Activated CD8-positive, alpha-beta memory T cell treated with anti-CD3 and anti-CD28 coated beads, Interleukin-2, amount 50 U/mL, for 48 hours (primary cell): ENCODE results near the gene WDR6.

Experiments used
- DNase-seq: peaks from one replicate; pipeline ENCODE4 v3.0.0-alpha.2; 2020

Gene WDR6, protein sequence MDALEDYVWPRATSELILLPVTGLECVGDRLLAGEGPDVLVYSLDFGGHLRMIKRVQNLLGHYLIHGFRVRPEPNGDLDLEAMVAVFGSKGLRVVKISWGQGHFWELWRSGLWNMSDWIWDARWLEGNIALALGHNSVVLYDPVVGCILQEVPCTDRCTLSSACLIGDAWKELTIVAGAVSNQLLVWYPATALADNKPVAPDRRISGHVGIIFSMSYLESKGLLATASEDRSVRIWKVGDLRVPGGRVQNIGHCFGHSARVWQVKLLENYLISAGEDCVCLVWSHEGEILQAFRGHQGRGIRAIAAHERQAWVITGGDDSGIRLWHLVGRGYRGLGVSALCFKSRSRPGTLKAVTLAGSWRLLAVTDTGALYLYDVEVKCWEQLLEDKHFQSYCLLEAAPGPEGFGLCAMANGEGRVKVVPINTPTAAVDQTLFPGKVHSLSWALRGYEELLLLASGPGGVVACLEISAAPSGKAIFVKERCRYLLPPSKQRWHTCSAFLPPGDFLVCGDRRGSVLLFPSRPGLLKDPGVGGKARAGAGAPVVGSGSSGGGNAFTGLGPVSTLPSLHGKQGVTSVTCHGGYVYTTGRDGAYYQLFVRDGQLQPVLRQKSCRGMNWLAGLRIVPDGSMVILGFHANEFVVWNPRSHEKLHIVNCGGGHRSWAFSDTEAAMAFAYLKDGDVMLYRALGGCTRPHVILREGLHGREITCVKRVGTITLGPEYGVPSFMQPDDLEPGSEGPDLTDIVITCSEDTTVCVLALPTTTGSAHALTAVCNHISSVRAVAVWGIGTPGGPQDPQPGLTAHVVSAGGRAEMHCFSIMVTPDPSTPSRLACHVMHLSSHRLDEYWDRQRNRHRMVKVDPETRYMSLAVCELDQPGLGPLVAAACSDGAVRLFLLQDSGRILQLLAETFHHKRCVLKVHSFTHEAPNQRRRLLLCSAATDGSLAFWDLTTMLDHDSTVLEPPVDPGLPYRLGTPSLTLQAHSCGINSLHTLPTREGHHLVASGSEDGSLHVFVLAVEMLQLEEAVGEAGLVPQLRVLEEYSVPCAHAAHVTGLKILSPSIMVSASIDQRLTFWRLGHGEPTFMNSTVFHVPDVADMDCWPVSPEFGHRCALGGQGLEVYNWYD

DNA sequence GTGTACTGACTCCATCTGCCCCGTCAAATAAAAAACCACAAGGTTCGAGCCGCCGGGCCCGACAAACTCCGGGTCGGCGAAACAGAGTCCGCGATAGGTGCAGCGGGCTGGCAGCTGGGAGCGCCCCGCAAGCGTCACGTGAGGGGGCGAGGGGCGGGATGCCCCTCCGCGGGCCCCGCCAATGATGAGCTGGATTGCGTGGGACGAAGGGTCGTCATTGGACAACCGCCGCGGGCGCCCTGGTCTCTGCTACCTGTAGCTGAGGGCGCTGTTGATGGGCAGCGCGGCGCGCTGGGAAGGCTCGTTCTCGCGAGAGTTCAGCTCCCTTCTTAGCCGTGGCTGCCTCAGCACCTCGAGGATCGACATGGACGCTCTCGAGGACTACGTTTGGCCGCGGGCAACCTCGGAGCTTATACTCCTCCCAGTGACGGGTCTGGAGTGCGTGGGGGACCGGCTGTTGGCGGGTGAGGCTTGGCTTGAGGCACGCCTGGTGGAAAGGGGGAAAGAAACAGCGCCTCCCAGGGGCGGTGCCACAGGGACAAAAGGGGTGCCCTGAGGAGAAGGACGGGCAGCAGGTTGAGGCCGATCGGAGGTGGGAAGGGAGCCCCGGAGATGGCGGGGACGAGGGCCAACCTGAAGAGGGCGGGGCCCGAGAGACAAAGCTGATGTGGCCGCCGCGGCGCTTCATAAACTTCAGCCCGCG is at the start of gene WDR6:
Gene WDR6, plus strand, starts transcription at position 324 of the 703 bp plus-strand sequence. Its CDS starts 41 bp downstream, at position 365.
- peak; percentile 98 for DNase-seq

DNA sequence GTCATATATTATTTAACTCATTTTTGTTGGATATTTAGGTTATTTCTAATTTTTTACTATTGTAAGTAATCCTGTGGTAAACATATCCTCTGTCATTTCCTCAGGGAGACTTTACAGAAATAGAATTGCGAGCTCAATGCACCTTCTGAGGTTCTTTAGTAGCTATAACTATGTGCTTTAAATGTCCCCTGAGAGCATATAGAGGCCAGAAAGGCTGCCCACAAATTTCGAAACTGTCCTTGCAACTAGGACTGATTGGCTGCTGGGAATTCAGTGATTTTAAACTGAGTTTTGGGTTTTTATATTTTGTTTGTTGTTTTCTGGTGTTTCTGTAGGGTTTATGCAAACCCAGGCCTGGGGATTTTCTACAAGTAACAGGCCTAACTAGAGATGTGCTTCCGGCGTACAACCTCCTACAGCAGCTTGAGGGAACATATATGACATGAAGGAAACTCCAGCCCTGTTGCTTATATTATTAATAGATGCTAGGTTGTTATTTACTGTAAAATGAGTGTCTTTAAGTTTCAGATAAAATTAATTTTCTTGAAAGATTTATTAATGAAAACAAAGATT is 46.3 kb upstream of the WDR6 start:
- no peak for DNase-seq

DNA sequence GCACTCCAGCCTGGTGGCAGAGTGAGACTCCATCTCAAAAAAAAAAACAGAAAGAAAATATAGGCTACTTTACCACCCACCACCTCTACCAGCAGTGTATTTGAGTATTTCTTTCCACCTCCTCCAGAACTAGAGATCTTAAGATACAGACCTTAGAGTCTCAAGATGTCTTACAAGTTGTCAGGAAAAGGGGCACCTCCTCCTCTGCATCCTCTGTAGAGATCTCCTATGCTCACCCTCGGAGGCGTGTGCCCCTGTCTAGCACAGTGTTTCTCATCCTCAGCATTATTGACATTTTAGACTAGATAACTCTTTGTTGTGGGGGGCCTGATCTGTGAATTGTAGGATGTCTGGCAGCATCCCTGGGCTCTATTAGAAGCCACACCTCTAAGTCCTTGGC is 44.9 kb upstream of the WDR6 start:
- peak; percentile 26 for DNase-seq

DNA sequence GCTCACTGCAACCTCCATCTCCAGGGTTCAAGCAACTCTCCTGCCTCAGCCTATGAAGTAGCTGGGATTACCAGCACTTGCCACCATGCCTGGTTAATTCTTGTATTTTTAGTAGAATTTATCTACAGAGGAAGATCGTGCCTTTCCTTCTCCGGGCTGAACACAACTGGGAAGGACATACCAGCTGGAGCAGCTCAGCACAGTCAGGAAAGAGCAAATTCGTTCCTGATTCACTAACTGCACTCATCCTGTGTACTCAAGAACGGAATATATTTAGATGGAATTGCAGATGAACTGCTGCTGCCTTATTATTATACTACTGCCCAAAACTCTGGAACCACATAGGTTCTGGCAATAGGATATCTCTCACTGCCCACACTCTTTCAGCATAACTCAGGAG is 44.3 kb upstream of the WDR6 start:
- peak; percentile 1 for DNase-seq

DNA sequence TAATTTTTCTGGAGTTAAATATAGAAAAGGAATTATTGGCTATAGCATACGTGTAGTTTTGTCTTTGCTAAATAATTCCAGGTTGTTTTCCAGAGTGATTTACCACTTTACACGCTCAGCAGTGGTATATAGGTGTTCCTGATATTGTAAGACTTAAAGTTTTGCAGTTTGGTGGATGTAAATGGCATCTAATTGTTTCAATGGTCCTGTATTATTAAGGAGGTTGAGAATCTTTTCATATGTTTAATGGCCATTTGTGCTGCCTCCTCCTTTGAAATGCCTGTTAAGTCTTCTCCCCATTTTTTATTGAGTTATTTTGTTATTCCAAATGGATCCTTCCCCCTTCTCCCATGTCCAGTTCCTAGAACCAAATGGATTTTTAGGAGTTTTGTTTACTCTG is 43.6 kb upstream of the WDR6 start:
- no peak for DNase-seq

DNA sequence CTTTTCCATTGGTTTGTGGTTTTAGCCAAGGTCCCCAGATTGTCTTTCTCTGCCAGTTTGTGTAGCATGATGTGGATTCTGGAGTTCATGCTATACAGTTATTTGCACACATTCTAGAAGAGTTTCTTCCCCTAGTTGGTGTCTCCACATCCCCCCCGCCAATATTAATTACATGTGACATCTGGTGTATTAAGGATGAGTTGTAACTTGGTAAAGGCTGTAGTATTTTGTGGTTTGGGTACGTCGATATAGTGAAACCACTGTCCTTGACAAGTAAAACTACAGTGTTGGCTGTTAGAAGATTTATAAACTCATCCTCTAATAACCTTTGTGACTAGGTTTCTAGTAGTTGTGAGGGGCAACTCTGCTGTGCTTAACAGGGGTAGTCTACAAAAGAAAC is 40.8 kb upstream of the WDR6 start:
- DNase-seq, result no peak

DNA sequence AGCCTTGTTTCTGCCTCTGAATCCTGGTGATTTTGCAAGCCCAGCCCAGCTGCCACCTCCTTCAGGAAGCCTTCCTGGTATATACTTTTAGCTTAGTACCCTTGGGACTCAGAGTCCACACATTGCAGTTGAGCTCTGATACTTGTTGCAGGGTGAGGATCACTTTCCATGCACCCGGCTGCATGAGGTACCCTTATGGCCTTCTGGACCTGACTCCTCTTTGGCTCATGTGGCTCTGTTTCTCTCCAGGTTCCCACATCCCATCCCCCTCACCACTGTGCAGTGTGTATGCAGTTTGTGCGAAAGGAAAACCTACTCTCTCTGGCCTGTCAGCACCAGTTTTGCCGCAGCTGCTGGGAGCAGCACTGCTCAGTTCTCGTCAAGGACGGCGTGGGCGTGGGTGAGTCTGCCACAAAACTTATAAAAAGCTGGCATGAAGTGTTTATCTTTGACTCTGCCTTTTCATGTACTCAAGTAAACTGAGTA is 40.3 kb upstream of the WDR6 start:
- no peak for DNase-seq

DNA sequence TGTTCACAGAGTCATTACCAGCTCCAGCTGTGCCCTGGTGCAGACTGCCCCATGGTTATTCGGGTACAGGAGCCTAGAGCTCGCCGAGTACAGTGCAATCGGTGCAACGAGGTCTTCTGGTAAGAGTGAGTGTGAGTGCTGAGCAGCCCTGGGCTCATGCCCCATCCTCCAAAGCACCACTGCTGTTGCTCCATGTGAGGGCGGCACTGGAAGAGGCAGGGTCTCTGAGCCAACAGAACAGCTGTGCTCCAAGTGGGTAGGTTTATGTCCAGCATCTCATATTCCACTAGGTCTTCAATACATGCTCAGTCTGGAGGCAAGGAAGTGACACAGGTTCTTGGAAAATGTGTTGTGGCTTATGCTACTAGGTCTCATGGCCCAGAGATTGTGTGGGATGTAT is 36.6 kb upstream of the WDR6 start:
- DNase-seq, result no peak

DNA sequence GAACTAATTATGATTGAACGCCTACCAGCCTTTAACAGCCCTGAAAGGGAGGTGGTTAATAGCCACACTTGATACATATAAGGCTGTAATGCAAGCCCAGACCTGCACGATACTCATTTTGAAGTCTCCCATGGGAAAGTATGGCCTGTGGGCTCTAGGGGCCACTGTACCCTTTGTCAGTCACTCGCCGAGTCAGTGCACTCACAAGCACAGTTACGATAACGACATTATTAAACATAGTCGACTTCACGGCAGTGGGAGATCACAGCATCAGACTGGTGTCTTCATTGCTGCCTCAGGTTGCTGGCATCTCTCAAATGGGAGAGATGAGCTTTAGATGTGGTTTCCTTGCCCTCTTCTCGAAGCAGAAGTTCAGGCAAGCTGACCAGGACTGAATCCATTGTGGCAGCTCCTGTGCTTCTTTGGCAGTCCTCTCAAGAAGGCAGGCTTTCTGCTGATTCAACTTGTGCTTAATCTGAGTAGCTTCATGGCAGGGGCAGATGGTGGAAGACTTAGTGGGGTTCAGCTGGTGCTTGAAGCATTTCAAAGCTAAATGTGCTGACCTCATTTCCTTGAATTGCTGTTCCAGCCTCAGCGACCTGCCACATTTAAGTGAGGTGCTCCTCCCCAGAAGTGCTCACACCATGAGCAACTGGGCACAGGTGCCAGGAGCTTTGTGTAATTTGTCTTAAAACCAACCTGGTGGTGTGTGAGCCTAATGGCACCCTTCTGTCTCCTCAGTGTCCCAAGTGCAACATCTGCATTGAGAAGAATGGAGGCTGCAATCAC is 32.9 kb upstream of the WDR6 start:
- DNase-seq, result no peak

DNA sequence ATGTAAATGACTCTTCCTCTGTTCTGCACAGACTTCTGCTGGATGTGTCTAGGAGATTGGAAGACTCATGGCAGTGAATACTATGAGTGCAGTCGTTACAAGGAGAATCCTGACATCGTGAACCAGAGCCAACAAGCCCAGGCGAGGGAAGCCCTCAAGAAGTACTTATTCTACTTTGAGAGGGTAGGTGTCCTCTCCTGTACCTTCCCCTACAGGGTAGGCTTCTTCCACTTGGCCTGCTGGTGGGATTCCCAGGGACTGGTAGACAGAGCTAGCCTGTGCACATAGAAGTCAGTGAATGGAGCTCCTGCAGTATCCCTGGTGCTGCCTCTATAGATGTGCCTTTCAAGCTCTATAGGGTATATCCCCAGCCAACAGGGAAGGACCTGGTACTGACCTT is 27.7 kb upstream of the WDR6 start:
- DNase-seq, result no peak

DNA sequence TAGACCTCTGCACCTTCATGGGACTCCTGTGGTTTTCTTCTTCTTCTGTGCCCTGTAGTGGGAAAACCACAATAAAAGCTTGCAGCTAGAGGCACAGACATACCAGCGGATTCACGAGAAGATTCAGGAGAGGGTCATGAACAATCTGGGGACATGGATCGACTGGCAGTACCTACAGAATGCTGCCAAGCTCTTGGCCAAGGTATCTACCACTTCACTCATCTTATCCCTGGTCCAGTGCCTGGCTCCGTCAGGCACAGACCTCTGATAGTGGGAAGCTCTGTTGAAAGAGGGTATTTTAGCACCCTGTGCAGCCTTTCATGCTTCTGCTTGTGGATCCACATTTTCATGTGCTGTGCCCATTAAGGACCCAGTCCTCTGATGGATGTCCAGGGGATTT is 26.9 kb upstream of the WDR6 start:
- no peak for DNase-seq

DNA sequence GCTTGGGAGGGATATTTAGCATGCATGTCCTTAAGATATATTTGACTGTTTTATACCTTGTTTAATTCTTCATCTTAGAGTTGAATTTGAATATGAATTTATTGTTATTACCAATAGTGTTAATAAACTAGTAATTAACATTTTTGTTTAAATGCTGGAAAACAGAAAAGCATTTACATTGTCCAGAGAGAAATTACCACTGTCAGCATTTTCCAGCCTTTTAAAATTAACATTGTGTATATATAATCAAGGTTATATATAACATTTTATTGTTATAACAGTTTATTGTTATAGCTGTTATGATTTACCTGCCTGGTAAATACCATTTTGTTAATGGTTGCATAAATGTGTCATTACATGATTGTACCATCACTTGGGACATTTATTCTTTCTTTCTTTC is 25.2 kb upstream of the WDR6 start:
- no peak for DNase-seq

DNA sequence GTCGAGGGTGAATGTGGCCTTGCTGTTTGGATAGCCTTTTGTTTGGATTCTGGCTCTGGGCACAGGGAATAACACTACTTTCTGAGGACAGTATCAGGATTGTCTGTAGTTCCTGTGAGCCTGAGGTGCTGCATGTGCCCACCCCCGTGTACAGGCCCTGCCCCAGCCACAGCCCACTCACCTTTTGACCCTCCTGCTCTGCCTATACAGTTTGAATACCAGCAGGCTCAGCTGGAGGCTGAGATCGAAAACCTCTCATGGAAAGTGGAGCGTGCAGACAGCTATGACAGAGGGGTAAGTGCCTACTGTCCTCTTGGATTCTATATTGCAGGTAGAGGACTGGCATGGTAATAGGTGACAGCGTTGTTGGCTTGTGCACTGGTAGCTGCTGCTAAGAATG is 24.5 kb upstream of the WDR6 start:
- DNase-seq, result no peak

DNA sequence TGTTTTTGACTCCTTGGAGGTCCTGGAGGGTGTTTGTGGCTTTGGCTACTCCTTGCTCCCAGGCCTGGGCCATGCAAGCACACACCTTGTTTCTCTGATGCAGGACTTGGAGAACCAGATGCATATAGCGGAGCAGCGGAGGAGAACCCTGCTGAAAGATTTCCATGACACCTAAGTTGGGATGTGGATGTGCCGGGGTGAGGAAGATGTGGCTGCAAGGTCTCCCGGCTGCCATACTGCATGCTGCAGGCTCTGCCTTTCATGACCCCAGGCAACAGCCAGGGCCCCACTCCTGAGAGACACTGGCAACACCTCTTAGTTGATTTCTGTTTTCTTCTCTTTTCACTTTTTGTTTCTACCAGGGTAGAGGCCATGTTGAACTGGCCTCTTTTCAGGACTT is 24.1 kb upstream of the WDR6 start:
- no peak for DNase-seq

DNA sequence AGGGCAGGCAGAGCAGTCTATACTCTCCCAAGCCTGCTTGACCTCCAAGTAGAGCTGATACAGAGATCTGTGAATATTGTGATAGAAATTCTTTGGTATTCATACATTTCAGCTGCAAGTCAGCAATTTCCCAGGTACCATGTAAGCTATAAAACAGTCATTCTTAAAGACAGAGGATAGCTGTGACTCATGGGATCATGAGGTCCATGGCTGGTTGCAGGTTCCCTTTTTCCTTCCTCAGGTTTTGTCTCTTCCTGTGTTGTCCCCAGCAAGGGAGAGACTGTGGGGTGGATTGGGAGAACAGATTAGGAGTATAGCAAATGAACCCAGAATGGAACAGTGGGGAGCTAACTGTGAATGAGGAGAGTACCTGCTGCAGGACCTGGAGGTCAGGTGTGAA is 22.5 kb upstream of the WDR6 start:
- no peak for DNase-seq

DNA sequence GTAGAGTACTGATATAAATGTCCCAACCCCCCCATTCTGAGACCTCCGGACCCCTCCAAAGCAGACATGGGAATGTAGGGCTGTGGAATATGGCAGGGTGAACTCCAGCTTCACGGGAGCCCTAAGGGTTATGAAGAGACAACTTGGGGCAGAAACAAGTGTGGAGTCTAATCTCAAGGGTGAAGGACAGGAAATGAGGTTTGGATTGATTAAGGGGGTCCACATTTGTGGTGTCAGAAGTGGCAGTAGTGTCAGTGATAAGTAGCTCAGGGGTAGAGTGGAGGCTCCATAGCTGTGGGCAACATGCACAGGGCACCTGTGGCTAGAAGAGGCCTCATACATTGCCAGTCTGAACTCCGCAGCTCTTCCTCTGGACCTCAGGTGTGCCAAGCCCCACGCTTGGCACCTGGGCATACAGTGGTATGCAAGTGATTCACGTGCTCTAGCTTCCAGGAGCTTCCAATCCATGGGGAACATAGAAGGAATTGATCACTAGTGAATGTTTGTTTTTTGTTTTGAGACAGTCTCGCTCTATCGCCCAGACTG is 21.3 kb upstream of the WDR6 start:
- DNase-seq, result no peak

DNA sequence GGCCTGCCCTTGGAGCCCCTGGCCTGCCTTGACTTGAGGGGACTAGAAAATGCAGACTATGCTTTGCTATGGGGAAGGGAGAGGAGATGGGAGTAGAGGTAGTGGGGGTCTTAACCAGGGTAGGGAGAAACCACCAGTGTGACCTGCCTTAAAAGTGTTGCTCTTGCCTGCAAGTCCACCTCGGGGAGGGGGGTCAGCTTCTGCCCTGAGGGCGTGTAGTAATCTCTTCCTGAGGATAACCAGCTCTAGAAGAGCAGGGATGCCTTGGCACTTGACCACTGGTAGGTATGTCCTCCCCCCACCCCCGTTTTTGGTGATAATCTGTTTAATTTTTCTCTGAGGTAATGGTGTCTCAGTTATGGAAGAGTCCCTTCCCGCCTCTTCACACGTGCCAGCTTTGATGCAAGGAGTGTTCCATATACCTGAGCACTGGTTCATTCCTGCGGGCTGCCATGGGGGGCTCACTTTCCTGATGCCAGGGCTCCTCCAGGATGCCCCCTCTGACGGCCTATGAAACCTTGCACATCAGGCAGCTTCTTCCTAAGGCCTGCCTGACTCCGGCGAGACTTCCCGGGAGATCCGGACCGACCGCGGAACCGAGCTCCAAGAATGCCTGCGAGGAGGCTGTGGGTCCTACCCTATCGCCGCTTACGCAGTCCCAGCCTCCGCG is 17.9 kb upstream of the WDR6 start:
- DNase-seq, result no peak

DNA sequence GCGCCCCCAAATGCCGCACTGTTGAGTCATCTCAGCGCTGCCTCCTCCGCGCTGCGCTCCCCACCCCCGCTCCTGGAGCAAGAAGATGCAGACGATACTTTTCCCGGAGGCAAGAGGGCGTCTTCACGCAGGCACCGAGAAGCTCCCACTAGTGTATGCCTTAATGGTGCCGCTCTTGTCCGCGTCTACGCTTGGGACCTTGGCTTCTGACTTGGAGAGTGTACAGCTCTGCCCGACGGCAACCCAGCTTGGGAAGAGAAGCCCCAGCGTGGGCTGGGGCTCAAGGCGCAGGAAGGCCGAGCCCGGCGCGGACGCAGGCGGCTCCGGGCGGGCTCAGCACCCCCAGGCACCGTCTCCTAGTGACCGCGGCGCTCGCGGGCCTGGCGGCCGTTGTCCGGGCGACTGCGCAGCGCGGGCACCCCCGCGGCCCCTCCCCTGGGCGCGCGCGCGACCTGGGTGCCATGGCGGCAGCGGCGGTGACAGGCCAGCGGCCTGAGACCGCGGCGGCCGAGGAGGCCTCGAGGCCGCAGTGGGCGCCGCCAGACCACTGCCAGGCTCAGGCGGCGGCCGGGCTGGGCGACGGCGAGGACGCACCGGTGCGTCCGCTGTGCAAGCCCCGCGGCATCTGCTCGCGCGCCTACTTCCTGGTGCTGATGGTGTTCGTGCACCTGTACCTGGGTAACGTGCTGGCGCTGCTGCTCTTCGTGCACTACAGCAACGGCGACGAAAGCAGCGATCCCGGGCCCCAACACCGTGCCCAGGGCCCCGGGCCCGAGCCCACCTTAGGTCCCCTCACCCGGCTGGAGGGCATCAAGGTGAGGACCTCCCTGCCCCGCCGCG is 17.2 kb upstream of the WDR6 start, which contains the start of gene P4HTM:
Gene P4HTM, plus strand, starts transcription at position 446 of the 840 bp plus-strand sequence. Its CDS starts 16 bp downstream, at position 462.
- peak; percentile 90 for DNase-seq

DNA sequence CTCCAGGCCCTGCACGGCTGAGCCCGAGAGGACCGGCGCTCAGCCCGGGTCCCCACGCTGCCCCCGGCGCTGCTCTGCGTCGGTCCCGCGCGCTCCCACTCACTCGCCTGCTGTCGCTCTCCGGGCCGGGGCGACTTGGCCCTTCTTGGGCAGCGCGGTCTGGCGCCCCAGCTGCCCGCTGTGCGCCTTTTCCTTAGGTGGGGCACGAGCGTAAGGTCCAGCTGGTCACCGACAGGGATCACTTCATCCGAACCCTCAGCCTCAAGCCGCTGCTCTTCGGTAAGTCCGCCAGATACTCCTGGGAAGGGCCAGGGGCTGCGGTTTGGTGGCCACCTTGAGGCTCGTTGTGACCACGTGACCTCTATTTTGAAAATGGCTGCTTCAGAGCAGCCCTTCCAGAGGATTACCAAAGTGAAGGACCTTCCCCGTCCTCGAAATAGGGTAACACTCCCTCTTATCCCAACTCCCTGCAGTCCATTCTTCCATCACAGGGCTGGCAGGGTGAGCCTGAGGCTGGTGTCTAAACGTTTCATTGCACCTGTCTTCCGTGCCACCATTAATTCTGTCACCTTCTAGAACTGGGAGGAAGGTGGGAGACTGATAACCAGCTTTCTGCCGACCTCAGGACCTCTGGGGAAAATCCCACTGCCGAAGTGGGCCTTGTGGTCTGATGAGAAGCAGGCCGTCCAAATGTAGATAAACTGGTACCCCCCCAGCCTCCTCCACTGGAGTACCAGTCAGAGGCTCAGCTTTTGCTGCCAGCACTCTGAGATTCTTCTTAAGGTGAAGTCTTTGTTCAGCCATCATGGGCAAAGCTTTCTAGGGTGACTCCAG is 16.3 kb upstream of the WDR6 start:
- no peak for DNase-seq
